GM12891 (cell line): ENCODE data around the gene CLBA1.
"Not testable (repeated sequence)": the region's sequence is repeated elsewhere in the genome, so short reads cannot be mapped to it uniquely, and the experiment has no call there.

ENCODE experiments used
- POLR2A ChIP-seq: IDR thresholded peaks from 2 replicates; pipeline ENCODE4 v1.6.1; 2011; ENCODE audit warnings: low read depth, low read length, control low read depth
- POLR2AphosphoS5 ChIP-seq: IDR thresholded peaks from 2 replicates; pipeline ENCODE4 v1.6.1; 2011; ENCODE audit warnings: low read depth, low read length, control low read depth
- POU2F2 ChIP-seq: IDR thresholded peaks from 2 replicates; pipeline ENCODE4 v1.6.1; 2011; ENCODE audit warnings: low read depth, mild to moderate bottlenecking, control low read depth, low read length, moderate library complexity
- SPI1 ChIP-seq: IDR thresholded peaks from 2 replicates; pipeline ENCODE4 v1.6.1; 2011; ENCODE audit warnings: low read depth, low read length, control low read depth
- TAF1 ChIP-seq: IDR thresholded peaks from 2 replicates; pipeline ENCODE4 v1.6.1; 2011; ENCODE audit warnings: low read depth, low read length, control low read depth

GRCh38 chr14:104950701-104951100 is 34.9 kb upstream of the CLBA1 start:
- not testable (repeated sequence) for TF ChIP-seq POLR2A, POLR2AphosphoS5, TAF1, SPI1, POU2F2
